ENCODE measurements around the gene UBE2J2. TPM values are rescaled to one million over a fixed set of nuclear protein-coding genes. Genes with fewer than 3 reads are reported as not detected.
A peak's percentile ranks its signal among the peaks of the same experiment; 100 is the strongest.

The UBE2J2 gene
- total and polyA plus RNA-seq, 2 of the 13 experiments (the other 11 are each of a cell fraction or from before 2014, with no cell fraction given): 25.4 to 29.4 TPM

- TF ChIP-seq RXRA (CRISPR knock-in tag; IDR thresholded peaks at IDR 0.05) (peak; percentile 92), CEBPZ (IDR thresholded peaks at IDR 0.05; ENCODE audit: low read length) (no peak), REL (CRISPR knock-in tag; conservative IDR thresholded peaks at IDR 0.05) (no peak), SMARCE1 (IDR thresholded peaks at IDR 0.05; ENCODE audit: borderline replicate concordance) (no peak), NFKBIZ (CRISPR knock-in tag; IDR thresholded peaks at IDR 0.05) (no peak), CHD4 (IDR thresholded peaks at IDR 0.05; ENCODE audit: borderline replicate concordance, low read length) (no peak), EP300 (IDR thresholded peaks at IDR 0.05; ENCODE audit: low read depth in 2 of 2, low read length in 2 of 2) (no peak), EP300 (CRISPR knock-in tag; IDR thresholded peaks at IDR 0.05; ENCODE audit: borderline replicate concordance) (no peak), POGK (CRISPR knock-in tag; conservative IDR thresholded peaks at IDR 0.05) (no peak; the same call in 1 of the 2 replicates), TMF1 (CRISPR knock-in tag; IDR thresholded peaks at IDR 0.05; ENCODE audit: low read depth) (no peak), ARNTL (CRISPR knock-in tag; IDR thresholded peaks at IDR 0.05) (peak; percentile 22; the same call in 1 of the 2 replicates), ZNF280D (CRISPR knock-in tag; IDR thresholded peaks at IDR 0.05) (peak; percentile 46; the same call in 1 of the 2 replicates), ZNF274 (CRISPR knock-in tag; IDR thresholded peaks at IDR 0.05) (no peak), HHEX (CRISPR knock-in tag; IDR thresholded peaks at IDR 0.05) (0 out of 2 replicates have a peak, but pooled peaks have one; percentile 24), RCOR2 (CRISPR knock-in tag; IDR thresholded peaks at IDR 0.05) (no peak), NFYB (CRISPR knock-in tag; IDR thresholded peaks at IDR 0.05) (no peak), HMGXB3 (CRISPR knock-in tag; IDR thresholded peaks at IDR 0.05; ENCODE audit: borderline replicate concordance) (no peak)
Measured at GRCh38 chr1:1239614-1240347, 33.9 kb downstream of the UBE2J2 start (continued).

Data from HepG2 (cell line).